Epithelial cell of esophagus (primary cell): ENCODE results near the gene NIPAL1.

Experiments used
- DNase-seq: peaks from one replicate; pipeline ENCODE4 v3.0.0; 2010; ENCODE audit warnings: low read depth
- H3K4me3 ChIP-seq: 2 replicates; pipeline ENCODE4 v1.5.1; 2011; ENCODE audit warnings: mild to moderate bottlenecking, low read length, control low read depth
- CTCF ChIP-seq: IDR thresholded peaks from 2 replicates; pipeline ENCODE4 v1.5.1; 2011; ENCODE audit warnings: low read depth, mild to moderate bottlenecking, low read length, control low read depth, inconsistent platforms; ENCODE audit not compliant: insufficient read depth; ENCODE audit errors: missing control alignments

Gene NIPAL1

GRCh38 chr4:48033825-48034413 lies 17.3 kb downstream of the NIPAL1 start:
- peak; percentile 76 for TF ChIP-seq CTCF
- peak; percentile 53 for DNase-seq
- H3K4me3 ChIP-seq: no peak overlapping the region

DNA sequence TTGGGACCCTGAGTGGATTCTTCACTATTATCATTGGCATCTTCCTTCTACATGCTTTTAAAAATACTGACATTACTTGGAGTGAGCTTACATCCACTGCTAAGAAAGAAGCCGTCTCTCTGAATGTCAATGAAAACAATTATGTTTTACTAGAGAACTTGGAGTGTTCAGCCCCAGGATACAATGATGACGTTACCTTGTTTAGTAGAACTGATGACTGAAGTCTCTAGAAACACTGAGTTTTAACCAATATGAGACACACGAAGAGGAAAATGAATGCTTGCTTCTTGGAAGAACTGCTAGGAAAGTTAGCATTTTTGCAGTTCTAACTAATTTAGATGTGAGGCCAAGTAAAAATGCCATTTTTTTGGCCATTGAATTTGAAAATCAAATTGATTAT lies 19.4 kb downstream of the NIPAL1 start:
- DNase-seq: no peak
- H3K4me3 ChIP-seq: no peak overlapping the region
- TF ChIP-seq CTCF: no peak

DNA sequence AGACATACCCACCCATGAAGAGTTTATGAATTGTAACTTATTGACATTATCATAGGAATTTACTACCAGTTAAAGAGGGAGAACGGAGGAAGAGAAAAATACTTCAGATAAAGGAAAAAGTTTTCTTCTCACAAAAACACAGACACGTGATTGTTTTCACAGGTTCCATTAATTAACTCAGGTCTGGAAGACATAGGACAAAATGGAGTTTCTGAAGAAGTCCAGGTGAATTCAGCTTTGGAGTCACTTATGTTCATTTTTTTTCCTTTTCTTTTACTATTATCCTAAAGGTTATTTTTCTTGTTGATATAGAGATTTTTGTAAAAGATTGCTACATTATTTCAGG lies 20.5 kb downstream of the NIPAL1 start:
- TF ChIP-seq CTCF: no peak
- no peak for DNase-seq
- H3K4me3 ChIP-seq: no peak overlapping the region

- no peak for TF ChIP-seq CTCF
- H3K4me3 ChIP-seq: no peak overlapping the region
- no peak for DNase-seq
These were observed 22.1 kb downstream of the NIPAL1 start for GRCh38 chr4:48038666-48039065.

DNA sequence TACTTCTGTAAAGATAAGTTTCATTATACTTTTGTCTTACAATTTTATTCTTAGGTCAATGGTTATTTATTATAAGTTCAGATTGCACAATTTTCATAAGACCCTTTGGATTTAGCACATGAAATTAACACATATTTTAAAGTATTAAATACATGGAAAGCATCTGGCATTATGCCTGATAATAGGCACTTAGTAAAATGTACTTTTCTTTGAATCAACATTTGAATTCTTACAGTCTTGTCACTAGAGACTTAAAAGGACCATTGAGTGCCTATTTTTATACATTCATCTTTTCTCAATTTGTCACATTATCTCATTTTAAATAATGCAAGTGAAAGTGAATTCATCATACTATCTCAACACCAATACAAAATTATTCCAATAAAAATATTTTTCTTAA lies 23.0 kb downstream of the NIPAL1 start:
- TF ChIP-seq CTCF: no peak
- DNase-seq: no peak
- H3K4me3 ChIP-seq: no peak overlapping the region

DNA sequence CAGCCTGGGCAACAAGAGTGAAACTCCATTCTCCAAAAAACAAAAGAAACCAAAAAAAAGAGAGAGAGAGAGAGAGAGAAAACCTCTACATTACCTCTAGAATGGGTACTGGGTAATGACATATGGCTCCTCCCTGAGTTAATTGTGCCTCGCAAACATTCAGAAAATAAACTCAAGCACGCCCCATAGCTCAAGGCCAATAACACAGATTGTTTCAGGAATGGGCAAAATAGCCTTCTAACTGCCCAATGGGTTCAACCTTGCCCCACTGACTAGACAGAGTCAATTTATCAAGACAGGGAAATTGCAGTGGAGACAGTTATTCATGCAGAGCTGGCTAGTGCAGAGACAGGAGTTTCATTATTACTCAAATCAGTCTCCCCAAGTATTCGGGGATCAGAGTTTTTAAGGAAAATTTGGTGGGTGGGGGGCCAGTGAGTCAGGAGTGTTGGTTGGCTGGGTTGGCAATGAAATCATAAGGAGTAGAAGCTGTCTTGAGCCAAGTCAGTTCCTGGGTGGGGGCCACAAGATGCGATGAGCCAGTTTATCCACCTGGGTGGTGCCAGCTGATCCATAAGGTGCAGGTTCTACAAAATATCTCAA lies 25.1 kb downstream of the NIPAL1 start:
- H3K4me3 ChIP-seq: no peak overlapping the region
- no peak for DNase-seq
- no peak for TF ChIP-seq CTCF

- no peak overlapping the region for H3K4me3 ChIP-seq
- peak; percentile 44 for DNase-seq
- no peak for TF ChIP-seq CTCF
These were observed 26.4 kb downstream of the NIPAL1 start for GRCh38 chr4:48042979-48043461.
